22Rv1 (cell line): Measurements from ENCODE around the gene LPCAT2.
"Not testable (repeated sequence)": the region's sequence is repeated elsewhere in the genome, so short reads cannot be mapped to it uniquely, and the experiment has no call there.

ENCODE experiments used
- H3K27ac ChIP-seq: fragments of 450-650 bp; 2 replicates; pipeline ENCODE4 v1.5.1; 2017
- CTCF ChIP-seq: fragments of 450-650 bp; IDR thresholded peaks from 2 replicates; pipeline ENCODE4 v1.5.1; 2017; ENCODE audit warnings: mild to moderate bottlenecking
- ZFX ChIP-seq: fragments of 450-650 bp; IDR thresholded peaks from 2 replicates; pipeline ENCODE4 v1.6.1; 2017; ENCODE audit warnings: antibody characterized with exemption, borderline replicate concordance

LPCAT2 gene

GRCh38 chr16:55597928-55598327 lies 89.1 kb downstream of the LPCAT2 start:
- no peak for TF ChIP-seq ZFX
- TF ChIP-seq CTCF = no peak
- no peak overlapping the region for H3K27ac ChIP-seq

DNA sequence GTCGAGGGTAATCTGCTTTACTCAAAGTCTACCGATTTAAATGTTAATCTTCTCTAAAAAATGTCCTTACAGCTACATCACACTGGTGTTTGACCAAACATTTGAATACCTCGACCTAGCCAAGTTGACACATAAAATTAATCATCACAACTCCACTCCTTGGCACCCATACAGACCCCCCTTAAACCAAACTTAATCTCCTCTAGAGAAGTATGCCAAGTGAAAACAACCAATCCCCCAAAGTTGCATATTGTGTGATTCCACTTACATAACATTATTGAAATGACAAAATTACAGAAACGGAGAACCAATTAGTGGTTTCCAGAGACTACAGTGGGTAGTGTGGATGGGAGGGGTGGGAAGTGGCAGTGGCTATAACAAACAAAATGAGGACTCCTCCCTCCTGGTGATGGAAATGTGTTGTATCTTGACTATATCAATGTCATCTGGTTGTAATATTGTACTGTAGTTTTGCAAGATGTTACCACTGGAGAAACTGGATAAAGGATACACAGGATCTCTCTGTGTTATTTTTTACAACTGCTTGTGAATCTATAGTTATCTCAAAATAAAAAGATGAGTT lies 97.0 kb downstream of the LPCAT2 start:
- TF ChIP-seq CTCF = no peak
- TF ChIP-seq ZFX = no peak

DNA sequence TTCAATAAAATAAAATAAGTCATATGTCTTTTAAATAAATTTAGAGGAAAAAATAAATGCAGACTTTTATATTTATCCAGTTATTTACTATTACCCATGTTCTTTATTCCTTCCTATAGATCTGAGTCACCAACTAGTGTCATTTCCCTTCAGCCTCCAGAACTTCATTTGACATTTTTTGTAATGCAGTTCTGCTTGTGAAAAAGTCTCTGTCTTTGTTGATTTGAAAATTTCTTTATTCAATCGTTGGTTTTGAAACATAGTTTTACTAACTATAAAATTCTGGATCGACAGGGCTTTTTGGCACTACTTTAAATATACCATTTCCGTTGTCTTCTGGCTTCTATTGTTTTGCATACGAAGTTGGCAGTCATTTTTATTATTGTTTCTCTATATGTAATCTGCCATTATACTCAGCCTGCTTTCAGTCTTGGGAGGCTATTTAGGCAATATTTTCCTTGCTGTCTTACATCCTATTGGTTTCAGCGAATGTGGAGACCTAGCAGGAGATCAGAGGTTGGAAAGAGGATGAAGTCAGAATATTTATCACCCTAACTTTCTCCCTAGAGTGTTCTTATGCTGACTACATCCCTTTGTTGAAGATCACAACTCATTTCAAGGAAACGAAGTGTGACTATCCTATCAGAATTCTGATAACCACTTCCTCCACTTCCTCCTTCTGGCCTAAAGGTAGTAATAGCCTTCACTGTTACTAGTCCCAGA lies 104.9 kb downstream of the LPCAT2 start:
- no peak for TF ChIP-seq CTCF
- no peak for TF ChIP-seq ZFX
- no peak overlapping the region for H3K27ac ChIP-seq

More for the DNA sequence above, 97.0 kb downstream of the LPCAT2 start:
- H3K27ac ChIP-seq = no peak overlapping the region

DNA sequence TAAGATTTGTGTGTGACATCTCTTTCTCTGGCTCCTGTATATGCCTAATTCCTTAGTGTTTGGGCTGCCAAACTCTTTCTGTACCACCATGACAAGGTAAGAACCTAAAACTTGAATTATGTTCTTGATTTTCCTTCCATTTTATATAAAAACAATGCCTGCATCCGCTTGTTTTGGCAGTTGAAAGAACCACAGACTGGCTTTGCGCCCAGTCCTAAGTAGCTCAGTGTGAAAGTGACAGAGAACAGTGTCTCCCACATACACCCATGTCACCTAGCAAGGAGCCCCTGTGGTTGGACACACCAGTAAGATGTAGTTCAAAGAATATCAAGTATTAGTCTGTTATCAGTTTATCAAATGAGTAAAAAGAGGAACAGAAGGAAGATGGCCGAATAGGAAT lies 106.2 kb downstream of the LPCAT2 start:
- TF ChIP-seq CTCF (no peak), ZFX (no peak)
- no peak overlapping the region for H3K27ac ChIP-seq

GRCh38 chr16:55615670-55616069 lies 106.8 kb downstream of the LPCAT2 start:
- not testable (repeated sequence) for H3K27ac ChIP-seq

DNA sequence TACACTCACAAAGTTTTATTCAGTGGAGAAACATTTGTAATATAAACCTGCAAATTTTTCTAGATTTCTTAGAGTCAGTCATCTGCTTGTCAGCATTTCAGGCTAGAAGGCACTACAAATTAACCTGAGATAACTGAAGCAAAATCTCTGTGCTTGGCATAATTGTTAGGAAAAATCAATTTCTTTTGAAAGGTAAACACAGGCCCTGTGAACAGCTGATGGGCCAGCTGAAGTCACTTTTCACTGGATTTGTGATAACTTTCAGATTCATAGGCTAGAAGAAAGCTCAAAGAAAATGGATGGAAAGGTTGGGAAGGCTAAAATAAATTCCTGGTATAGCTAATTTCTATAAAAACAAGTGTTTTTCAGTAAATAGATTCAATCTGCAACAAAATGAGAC lies 112.9 kb downstream of the LPCAT2 start:
- no peak overlapping the region for H3K27ac ChIP-seq
- TF ChIP-seq CTCF (no peak), ZFX (no peak)

- TF ChIP-seq CTCF = no peak
- TF ChIP-seq ZFX = no peak
- H3K27ac ChIP-seq = no peak overlapping the region
These were observed 113.4 kb downstream of the LPCAT2 start for GRCh38 chr16:55622272-55622671.
